HG02981 (cell line): ENCODE measurements around the gene RP9.

Experiments
- ATAC-seq: cut with Tn5 transposase; IDR thresholded peaks from one replicate; pipeline ENCODE4 v1.9.1; 2021; ENCODE audit warnings: mild to moderate bottlenecking, moderate library complexity; ENCODE audit not compliant: unreplicated experiment

Gene RP9

DNA sequence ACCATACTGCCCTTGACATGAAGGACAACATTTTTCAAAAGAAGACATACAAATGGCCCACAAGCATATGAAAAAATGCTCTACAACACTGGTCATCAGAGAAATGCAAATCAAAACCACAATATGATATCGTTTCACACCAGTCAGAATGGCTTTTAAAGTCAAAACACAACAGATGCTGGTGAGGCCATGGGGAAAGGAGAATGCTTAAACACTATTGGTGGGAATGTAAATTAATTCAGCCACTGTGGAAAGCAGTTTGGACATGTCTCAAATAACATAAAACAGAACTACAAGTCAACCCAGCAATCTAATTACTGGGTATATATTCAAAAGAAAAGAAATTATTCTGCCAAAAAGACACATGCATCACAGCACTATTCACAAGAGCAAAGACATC lies 42.4 kb downstream of the RP9 start:
- ATAC-seq, result no peak

DNA sequence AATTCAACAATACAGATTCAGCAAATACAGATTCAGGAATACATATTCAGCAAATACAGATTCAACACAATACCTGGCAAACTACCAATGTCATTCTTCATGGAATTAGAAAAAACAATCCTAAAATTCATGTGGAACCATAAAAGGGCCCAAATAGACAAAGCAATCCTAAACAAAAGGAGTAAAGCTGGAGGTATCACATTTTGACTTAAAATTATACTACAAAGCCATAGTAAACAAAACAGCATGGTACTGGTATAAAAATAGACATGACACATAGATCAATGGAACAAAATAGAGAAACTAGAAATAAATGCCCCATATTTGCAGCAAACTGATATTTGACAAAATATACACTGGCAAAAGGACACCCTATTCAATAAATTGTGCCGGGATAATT lies 43.2 kb downstream of the RP9 start:
- no peak for ATAC-seq

DNA sequence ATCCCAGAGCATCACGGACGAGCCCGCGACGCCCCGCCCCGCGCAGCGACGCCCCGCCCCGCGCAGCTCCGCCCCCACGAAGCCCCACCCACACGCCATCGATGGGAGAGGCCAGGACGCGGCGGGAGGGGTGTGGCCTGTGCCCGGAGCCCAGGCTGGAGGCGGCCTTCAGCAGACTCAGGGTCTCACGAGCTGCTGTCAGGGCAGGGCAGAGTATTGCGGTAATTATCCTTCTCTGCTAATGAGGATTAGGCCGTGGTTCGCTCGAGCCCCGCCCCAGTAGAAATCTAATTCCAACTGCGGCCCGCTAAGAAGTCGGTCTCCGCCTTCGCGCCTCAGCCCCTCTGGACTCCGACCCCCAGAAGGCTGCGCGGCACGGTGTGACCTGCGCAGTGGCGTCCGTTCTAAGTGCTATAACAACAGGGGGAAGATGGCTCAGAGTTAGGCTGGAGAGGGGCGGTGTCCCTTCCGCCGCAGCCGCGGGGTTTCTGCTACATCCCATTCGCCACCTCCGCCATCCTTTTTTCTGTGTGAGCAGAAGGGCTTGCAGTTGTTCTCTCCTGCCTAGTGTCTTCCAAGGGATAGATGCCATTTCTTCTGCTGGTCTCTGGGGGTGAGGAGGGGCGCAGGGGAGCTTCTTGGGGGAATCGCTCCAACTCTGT lies 46.3 kb downstream of the RP9 start:
- peak; percentile 93 for ATAC-seq

DNA sequence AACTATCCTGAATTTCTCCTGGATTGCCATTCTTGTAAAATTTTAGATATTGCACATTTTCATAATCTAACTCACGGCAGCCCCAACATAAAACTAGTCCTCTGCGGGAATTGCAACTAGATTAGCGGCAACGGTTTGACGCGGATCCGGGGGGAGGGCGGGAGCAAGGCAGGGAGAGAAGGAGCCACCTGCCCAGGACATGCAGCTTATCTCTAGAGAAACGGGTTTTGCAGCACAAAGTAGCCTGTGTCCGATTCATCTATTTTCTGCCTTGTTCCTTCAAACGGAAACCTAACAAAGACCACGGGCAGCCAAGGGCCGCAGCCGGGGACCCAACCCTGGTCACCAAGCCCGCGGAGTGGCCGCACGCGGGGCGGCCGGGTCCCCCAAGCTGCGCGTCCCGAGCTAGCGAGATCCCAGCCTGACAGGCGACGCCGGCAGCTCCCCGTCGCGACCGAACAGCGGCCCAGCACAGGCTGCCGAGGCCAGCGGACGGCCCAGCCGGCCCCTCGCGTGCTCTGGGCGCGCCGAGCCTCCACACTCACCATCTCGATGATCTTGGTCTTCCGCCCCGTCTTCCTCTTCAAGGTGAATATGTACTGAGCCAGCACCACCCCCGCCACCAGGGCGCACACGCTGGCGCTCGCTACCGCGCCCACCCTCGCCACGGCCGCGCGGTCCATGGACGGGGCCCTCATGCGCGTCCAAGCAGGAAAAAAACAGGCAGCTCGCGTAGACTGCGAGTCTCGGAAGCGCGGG lies 47.0 kb downstream of the RP9 start, which contains the start of gene NT5C3A:
TSS of gene NT5C3A (minus strand) at position 754 of the 759 bp plus-strand sequence. CDS start at position 683, 71 bp downstream.
- peak; percentile 0 for ATAC-seq

DNA sequence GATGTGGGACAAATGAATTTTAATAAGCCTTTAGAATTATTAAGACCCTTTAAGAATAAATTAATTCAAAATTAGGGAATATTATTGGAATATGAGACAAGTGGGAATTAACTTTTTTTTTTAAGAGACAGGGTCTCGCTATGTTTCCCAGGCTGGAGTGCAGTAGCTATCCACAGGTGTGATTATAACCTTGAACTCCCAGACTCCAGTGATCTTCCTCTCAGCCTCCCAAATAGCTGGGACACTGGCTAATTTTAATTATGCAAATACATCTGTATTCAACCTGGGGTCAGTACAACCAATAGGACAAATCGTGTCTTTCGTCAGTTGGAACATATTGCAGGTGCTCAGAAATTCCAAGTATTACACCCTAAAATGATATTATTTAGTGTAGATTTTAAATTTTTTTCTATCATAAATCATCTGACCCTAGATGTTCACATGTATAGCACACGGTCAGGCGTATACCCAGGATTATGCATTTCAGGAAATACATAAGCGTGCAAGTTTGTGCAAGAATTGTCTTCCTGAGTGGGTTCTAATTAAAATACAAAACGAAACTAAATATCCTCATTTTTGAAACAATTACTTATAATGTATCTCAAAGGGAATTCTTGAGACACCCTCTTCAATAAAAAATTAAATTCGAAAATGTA lies 47.8 kb downstream of the RP9 start:
- no peak for ATAC-seq

DNA sequence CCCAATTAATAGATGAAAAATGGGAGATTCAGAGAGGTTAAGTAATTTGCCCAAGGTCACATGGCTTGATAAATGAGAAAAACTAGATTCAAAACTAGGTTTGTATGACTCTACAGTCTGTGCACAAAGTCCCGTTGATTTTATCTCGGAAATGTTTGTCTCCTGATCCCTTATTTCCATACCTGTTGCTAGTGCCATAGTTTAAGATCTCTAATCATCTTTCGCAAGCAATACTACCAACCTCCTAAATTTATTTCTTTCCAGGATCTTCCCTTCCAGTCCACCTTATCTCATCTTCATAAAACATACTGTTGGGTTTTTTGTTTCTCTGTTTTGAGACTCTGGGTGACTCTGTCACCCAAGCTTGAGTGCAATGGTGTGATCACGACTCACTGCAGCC lies 49.6 kb downstream of the RP9 start:
- ATAC-seq, result no peak

DNA sequence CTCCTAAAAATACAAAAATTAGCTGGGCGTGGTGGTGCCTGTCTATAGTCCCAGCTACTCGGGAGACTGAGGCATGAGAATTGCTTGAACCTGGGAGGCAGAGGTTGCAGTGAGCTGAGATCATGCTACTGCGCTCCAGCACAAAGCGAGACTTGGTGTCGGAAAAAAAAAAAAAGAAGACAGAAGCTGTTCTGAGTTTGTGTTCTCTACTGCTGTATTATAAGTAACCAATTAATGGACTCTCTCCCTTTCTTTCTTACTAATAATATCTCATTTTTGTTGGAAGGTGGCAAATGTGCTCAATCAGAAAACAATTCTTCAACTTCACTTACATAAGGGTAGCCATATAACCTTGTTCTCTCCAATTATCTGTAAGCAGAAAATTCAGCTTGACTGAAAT lies 54.0 kb downstream of the RP9 start:
- no peak for ATAC-seq

DNA sequence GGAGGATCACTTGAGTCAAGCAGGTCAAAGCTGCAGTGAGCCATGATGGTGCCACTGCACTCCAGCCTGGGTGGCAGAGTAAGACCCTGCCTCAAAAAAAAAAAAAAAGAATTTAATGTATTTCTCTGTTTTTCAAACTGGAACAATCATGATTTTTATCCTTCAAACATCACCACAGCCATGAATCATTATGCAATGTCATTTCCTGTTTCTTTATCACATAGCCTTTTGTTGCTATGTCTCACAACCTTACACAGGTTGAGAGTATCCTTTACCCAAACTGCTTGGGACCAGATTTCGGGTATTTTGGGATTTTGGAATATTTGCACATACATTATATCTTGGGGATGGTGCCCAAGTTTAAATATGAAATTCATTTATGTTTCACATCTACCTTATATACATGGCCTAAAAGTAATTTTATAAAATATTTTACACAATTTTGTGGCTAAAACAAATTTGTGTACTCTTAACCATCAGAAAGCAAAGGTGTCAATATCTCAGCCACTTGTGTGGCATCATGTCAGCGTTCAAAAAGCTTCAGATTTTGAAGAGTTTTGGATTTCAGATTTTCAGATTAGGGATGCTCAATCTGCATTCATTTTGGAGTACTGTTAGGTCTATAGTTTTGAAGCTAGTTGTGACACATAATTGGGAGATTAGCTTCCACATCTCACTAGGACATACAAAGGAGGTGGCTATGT lies 54.8 kb downstream of the RP9 start:
- peak; percentile 51 for ATAC-seq

DNA sequence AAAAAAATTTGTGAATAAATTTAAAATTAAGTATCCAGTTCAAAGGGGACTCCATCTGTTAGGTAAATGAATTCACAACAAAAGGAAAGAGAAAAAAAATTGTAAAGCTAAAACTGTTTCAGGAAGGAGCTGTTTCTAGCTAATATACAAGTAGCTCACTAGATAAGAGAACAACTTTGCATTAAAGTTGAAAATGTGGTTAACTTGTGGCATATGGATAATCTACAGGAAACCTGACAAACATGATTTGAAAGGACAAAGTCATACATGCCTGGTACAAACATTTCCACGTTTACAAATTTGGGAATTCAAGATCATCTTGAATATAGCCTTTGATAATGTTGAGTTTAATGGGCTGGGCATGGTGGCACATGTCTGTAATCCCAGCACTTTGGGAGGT lies 55.5 kb downstream of the RP9 start:
- no peak for ATAC-seq

DNA sequence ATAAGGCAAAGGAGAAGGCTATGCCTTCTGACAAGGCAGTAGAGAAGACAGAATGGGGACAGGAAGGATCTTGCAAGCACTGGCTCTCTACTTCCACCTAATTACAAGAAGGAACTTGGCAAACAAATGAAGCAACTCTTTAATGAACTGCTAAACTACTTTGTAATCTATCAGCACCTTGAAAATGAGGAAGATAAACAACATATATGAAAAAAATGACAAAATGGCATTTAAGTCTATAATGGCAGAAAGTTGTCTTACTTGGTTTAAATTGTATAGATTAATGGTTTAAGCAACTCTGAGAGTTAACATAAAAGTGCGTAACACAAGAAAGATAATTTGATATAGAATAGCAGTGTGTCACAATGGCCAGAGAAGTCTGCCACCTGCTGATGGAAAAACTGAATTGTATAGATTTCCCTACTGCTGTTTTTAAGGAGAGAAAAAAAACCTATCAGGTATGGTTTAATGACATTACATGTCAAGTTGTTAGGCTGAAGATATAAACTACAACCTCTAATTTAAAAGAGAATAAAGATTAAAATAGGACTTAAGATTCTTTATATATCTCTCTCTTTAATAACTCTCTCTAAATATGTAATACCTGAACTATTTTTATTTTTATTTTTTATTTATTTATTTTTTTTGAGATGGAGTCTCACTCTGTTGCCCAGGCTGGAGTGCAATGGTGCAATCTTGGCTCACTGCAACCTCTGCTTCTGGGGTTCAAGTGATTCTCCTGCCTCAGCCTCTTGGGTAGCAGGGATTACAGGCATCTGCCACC lies 58.5 kb downstream of the RP9 start:
- peak; percentile 45 for ATAC-seq

DNA sequence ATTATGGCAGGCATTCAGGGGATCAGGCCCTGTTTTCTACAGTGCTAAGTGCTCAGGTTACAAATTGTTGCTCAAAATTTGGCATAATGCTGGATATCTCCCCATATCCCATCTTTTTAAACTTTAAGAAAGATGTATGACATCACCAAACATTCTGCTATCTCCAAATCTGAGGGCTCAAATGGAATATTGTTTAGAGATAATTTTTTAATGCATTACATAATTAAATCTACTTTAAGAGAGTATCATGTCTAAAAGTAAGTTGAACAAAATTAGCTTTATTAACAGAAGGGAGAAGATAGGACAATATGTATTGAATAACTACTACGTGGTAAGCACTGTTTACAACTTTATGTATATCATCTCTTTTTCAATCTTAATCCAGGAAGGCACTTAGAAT lies 60.5 kb downstream of the RP9 start:
- no peak for ATAC-seq

DNA sequence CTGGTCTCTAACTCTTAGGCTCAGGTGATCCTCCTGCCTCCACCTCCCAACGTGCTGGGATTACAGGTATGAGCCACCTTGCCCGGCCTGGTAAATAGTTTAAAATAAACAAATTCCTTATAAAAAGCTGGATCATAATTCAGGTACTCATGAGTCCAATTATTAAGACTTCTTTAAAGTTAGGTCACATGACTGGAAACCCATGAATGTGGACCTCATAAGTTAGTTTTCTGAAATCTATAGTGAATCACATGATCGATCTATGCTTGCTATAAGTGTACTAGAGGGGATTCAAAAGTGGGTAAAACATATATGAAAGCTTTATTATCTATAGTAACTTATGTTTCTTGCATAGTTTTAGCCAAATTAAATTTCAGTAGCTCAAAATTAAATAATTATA lies 60.9 kb downstream of the RP9 start:
- ATAC-seq, result no peak

DNA sequence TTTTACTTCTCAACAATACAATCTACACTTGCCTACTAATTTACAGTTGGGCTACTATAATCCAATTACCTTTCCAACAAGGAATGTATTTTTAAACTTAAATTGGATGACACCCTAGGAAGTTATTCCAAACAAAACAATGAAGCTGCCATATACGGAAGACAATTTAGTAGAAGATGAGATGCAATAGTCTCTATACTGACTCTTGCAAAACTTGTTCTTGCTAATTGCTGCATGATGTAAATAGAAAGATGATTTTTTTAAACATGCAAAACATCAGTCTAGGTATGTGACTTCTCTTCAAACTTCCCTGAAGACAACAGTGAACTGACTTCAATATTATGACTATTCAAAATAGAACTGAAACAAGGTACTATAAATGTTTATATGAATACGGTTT lies 64.2 kb downstream of the RP9 start:
- ATAC-seq, result peak; percentile 37
